GM19372 (cell line): ENCODE results near the gene PRMT9.

Source experiments
- ATAC-seq: cut with Tn5 transposase; IDR thresholded peaks from one replicate; pipeline ENCODE4 v1.9.1; 2021; ENCODE audit warnings: mild to moderate bottlenecking, low read depth, moderate library complexity; ENCODE audit not compliant: unreplicated experiment

The PRMT9 gene

DNA sequence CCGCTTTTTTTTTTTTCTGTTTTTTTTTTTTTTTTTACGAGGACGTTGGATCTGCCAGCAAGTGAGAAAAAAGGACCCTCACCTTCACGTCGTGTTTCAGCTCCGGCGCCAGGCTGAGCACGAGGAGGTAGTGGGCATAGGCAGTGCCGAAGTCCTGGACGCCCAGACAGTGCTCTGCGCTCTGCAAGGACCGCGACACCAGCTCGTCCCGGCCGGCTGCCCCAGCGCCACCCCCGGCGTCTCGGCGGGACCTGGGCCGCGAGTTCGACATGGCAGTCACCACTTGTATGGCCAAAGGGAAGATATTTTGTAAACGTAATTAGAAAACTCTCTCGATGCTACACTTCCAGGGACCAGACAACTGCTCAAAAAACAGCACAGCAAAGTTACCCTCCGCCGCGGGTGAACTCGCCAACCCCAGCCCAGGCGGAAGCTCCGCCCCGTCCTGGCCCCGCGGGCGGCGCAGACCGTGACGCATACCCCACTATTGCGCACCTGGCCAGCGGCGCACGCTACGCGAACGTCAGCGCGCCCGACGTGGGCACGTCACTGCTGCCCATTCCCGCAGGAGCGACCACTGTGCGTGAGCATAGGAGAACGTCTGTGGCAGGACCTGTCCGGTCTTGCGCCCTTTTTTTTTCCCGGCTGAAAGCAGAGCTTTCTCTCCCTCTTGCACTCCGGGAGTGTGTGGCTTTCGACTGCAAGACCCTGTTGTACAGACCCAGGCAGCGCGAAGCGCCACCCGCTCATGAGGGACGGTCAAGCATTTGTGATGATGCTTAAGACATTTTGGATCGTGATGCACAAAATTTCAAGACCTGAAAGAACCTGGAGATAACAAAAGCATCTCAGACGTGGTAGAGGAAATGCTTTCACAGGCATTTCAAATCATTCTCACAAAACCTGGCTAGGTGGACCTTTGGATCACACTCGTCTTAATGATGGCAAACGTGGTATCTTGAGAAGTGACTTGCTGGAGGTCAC, at the start of gene PRMT9:
TSS of gene PRMT9 (minus strand) at position 447 of the 984 bp plus-strand sequence. CDS start at position 271, 176 bp downstream.
- ATAC-seq, result peak; percentile 98

DNA sequence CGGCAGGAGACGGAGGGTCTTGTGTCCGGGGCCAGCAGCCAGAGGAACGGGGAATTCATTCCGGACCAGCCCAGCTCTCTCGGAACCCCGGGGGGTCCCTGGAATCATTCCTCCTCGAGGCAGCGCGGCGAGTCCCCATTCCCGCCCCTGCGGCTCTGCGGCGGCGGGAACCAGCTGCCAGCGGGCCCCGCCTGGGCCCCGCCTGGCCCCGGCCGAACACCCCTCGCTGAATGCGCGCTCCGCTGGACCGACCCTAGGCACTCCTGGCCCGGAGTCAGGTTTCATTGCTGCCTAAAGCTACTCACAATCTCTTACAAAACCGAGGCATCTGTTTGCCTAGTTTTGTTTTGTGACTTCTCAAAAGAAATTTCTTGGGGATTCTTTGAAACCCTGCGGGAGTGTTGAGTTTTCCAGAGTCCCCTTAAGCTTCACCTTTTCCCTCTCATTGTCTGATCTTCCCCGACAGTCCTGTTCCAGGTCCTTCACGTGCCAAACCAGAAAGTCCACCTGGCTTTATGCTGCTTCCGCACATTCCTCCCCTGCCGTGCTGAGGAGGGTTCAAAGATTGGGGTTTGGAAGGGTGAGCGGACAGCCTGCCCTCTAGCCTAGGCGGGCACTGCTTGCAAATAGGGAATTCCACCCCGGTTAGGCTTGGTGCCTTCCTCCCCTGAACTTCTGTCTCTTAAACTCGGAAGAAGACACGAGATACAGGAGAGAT, 48.7 kb upstream of the PRMT9 start:
- ATAC-seq, result peak; percentile 16

DNA sequence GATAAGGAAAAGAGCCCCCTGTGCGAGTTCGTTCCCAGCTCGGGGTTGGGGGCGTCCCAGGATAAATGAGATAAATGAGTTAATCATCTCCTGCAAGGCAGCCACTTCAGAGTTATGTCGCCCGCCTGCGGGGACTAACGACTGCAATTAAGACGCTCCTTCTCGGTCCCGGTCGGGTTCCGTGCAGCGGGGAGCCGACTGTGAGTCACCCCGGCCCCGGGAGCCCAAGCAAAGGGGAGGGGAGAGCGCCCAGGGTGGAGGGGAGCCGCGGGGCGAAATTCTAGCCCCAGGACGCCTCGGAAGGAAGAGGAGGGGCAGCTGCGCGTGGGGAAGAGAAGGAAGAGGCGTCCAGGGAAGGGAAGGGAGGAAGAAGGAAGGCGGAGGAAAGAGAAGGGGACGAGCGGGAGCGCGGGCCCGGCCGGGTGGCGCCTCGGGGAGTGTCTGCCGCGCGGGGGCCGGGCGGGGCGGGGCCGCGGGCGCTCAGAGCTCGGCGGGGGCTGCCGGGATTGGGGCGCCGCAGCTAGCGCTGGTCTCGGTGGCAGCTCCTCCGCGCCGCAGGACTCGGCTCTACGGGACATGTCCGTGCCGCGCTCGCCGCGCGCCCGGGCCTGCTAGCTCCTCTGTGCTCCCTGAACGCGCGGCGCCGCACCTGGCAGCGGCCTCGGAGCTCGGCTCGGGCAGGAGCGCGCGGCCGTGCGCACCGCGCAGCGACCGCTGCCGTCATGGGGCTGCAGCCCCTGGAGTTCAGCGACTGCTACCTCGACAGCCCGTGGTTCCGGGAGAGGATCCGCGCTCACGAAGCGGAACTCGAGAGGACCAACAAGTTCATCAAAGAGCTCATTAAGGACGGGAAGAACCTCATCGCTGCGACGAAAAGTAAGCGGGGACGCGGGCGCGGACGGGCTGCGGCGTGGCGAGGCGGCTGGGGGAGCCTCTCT, 47.9 kb upstream of the PRMT9 start, which contains the start of gene ARHGAP10:
TSS of gene ARHGAP10 (plus strand) at position 509 of the 938 bp plus-strand sequence. CDS start at position 723, 214 bp downstream.
- peak; percentile 58 for ATAC-seq

DNA sequence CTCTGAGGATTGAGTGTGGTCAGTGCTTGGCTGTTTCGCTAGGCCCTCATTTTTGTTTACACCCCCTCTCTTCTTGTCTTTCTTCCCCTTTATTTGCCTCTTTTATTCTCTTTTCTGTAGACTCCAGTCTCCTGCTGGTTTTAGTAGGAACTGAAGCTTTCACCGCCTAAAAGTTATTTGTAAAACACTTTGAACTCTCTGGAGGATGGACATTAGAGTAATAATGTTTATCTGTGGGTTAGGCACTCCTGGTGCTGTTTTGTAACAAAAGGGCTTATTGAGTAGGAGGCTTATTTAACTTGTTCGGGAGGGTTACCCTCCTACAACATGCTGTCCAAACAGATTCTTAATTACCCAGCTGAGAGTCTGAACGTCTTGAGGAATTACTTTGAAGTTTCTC, 46.4 kb upstream of the PRMT9 start:
- no peak for ATAC-seq

DNA sequence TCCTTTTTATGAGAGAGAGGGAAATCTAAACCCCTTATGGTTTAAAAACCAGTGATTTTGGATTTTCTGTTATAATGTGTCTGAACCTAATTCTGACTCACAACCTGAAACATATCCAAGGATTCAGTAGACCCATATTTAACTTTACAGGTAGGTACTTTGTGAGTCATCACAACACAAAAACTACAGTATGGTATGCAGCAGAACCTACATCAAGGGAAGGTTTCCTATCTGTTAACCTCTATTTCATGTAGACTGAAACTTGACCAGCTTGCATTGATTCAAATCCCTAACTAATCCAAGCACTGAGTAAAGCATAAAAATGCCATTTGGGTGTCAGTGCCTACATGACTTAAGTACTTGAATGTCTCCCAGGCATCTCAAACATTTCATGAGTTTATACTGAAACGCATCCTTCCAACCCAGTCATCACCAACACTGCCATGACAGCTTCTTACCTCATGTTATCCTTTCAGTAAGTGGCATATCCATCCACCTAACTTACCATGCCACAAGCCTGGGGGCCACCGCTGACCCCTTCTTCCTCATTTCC, 43.6 kb upstream of the PRMT9 start:
- no peak for ATAC-seq

DNA sequence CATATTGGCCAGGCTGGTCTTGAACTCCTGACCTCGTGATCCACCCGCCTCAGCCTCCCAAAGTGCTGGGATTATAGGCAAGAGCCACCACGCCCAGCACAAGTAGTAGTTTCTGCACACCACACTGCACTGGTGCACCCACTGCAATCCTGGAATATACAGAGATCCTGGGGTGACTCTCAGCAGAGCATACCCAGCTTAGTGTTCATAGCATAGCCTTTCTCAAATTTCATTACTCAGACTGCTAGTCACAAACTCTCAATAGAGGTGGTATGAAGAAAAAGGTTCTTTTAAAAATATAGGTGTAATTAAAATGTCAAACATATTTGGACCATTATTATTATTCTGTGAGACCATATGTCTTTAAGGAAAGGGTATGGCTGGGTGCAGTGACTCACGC, 41.7 kb upstream of the PRMT9 start:
- no peak for ATAC-seq

- ATAC-seq, result no peak
These were observed 40.7 kb upstream of the PRMT9 start for GRCh38 chr4:147724468-147725201.

DNA sequence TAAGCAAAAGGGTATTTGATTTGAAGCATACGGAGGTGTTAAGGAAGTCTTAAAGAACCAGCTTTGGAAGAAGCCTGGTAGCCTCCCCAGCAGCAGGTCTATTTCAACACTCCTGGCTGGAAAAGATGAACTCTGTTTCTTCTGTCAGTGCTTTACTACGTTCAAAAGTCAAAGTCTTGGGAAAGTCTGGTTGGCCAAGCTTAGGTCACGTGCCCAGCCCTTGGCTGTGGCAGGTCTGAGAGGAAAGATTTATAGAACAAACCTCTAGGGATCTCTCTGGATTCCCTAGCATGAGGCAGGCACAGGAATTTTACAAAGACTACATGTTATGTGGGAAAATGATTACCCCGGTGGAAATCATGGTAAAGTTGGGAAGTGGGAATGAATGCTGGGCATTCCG, 39.4 kb upstream of the PRMT9 start:
- no peak for ATAC-seq

- ATAC-seq, result peak; percentile 94
These were observed 33.9 kb upstream of the PRMT9 start for GRCh38 chr4:147717878-147718277.

DNA sequence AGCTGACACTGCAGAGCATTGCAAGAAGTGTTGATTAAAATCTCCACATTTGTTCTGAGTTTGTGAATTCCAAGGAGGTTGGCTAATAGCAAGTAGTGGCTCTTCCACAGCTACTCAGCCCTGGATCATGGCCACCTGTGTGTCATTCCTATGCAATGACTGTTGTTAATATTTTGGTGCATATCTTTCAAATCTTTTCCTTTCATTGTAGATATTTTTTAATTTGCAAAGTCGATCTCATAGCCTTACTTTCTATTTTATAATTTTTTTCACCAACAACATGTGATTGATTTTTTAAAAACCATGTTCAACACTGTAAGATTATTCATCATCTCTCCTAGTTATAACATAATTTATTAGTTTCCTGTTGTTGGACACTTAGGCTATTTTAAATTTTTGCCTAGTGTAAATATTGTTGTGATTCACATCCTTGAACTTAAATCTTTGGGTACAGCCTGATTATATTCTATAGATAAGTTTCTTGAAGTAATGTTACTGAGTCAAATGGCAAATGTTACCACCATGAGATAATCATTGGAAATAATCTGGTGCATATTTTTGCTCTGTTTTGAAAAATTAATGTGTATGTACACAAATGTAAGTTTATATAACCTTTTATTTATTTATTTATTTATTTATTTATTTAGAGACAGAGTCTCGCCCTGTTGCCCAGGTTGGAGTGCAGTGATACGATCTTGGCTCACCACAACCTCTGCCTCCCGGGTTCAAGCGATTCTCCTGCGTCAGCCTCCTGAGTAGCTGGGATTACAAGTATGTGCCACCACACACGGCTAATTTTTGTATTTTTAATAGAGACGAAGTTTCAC, 30.8 kb upstream of the PRMT9 start:
- ATAC-seq, result no peak

GRCh38 chr4:147709999-147710398, 26.0 kb upstream of the PRMT9 start:
- no peak for ATAC-seq

GRCh38 chr4:147707892-147708672, 24.1 kb upstream of the PRMT9 start:
- ATAC-seq, result peak; percentile 77

- ATAC-seq, result no peak
These were observed 20.9 kb upstream of the PRMT9 start for GRCh38 chr4:147704846-147705245.

- ATAC-seq, result no peak
These were observed 12.9 kb upstream of the PRMT9 start for GRCh38 chr4:147696866-147697265.

- ATAC-seq, result no peak
These were observed 9.3 kb upstream of the PRMT9 start for GRCh38 chr4:147693218-147693617.

GRCh38 chr4:147691820-147692219, 7.9 kb upstream of the PRMT9 start:
- ATAC-seq, result no peak

- no peak for ATAC-seq
These were observed 5.1 kb upstream of the PRMT9 start for GRCh38 chr4:147689067-147689466.

GRCh38 chr4:147683188-147683591, 773 bp downstream of the PRMT9 start:
- ATAC-seq, result no peak
